ENCODE results near the gene DET1.

The DET1 gene

DNA sequence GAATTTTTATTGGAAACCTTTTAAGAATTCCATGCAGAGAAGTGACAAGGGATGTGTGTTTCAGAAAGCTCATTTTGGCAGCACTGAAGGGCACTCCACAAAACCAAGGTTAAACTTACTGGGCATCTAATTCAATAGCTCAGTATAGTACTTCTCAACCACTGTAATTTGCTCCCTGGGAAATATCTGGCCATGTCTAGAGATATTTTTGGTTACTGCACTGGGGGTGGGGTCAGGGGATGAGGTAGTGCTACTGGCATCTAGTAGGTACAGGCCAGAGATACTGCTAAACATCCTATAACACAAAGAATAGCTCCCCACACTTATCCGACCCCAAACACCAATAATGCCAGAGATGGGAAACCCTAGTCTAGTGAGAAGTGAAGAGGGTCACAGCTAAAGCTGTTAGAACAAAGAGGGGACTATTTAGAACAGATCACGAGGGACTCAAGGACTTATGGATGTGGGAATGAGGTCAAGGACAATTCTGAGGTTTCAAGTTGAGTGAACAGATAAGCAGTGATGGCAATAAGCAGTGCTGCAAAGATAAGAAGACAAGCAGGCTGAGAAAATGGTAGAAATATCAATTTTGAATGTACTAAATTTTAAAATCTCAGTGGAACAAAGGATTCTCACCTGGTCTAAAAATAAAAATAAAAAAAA, 82.5 kb downstream of the DET1 start:
- no peak for DNase-seq

All from activated CD8-positive, alpha-beta memory T cell treated with anti-CD3 and anti-CD28 coated beads, Interleukin-2, amount 50 U/mL, for 4 hours (primary cell).